Measurements from ENCODE around the gene TNFRSF21. TPM values are rescaled to one million over a fixed set of nuclear protein-coding genes. Genes with fewer than 3 reads are reported as not detected.
A peak's percentile ranks its signal among the peaks of the same experiment; 100 is the strongest.

The TNFRSF21 gene
- total RNA-seq, 2 donors from 2014 or later: 7.4 to 12.1 TPM

DNA sequence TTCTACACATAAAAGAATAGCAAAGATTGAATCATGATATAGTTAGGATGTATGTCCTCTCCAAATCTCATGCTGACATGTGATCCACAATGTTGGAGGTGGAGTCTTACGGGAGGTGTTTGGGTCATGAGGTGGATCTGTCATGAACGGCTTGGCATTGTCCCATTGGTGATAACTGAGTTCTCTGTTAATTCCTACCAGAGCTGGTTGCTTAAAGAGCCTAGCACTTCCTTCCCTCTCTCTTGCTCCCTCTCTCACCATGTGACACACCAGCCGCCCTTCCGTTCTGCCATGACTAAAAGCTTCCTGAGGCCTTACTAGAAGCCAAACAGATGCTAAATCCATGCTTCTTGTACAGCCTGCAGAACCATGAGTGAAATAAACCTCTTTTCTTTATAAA, 8.3 kb downstream of the TNFRSF21 start:
- H3K4me1 ChIP-seq: no peaks in the 10 kb centered on the region
- TF ChIP-seq, protein P1, sequence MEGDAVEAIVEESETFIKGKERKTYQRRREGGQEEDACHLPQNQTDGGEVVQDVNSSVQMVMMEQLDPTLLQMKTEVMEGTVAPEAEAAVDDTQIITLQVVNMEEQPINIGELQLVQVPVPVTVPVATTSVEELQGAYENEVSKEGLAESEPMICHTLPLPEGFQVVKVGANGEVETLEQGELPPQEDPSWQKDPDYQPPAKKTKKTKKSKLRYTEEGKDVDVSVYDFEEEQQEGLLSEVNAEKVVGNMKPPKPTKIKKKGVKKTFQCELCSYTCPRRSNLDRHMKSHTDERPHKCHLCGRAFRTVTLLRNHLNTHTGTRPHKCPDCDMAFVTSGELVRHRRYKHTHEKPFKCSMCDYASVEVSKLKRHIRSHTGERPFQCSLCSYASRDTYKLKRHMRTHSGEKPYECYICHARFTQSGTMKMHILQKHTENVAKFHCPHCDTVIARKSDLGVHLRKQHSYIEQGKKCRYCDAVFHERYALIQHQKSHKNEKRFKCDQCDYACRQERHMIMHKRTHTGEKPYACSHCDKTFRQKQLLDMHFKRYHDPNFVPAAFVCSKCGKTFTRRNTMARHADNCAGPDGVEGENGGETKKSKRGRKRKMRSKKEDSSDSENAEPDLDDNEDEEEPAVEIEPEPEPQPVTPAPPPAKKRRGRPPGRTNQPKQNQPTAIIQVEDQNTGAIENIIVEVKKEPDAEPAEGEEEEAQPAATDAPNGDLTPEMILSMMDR (IDR thresholded peaks at IDR 0.05): no peak
- no peak for DNase-seq (ENCODE audit: low spot score)
- no peaks in the 10 kb centered on the region for H3K9me3 ChIP-seq
- H3K4me3 ChIP-seq: no peak overlapping the region
- H3K27ac ChIP-seq: no peak overlapping the region
- H3K27me3 ChIP-seq: no peaks in the 10 kb centered on the region
- H3K36me3 ChIP-seq: no peaks in the 10 kb centered on the region

DNA sequence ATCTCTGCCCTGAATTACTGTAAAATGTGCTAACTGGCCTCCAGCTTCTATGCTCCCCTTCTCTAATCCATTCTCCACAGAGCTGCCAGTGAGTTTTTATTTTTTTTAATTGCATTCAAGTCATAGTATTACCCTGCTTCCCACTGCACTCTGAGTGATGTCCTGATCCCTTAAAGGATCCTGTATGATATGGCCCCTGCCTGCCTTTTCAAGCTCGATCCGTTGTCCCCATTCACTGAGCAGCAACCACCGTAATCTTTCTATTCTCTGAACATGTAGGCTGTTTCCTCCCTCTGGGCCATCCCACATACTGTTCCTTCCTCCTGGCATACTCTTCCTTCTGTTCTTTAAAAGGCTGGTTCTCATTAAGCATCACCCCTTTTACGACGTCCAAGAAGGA, 9.3 kb downstream of the TNFRSF21 start:
- Histone ChIP-seq H3K27me3 (no peaks in the 10 kb centered on the region), H3K27ac (no peak overlapping the region), H3K4me1 (no peaks in the 10 kb centered on the region), H3K36me3 (no peaks in the 10 kb centered on the region), H3K4me3 (no peak overlapping the region), H3K9me3 (no peaks in the 10 kb centered on the region)
- TF ChIP-seq, protein P1 (IDR thresholded peaks at IDR 0.05): no peak
- no peak for DNase-seq (ENCODE audit: low spot score)

DNA sequence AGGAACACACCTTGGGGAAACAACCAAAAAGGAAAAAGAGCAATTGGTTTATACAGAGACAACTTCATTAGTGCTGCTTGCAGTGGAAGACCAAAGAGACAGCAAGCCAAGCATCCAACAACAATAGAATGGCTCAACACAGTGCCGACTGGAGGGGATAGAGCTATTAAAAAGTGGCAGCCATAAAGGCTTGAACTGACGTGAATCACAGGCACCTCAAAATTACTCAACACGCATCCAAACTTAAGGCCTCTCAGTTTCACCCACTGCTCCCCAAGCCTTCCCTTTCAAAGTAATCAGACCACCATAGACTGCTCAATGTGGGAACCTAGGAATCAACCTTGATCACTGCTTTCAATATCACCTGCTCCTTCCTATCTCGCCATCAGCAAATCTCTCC, 9.7 kb downstream of the TNFRSF21 start:
- Histone ChIP-seq H3K36me3 (no peaks in the 10 kb centered on the region), H3K27me3 (no peaks in the 10 kb centered on the region), H3K27ac (no peak overlapping the region), H3K4me3 (no peak overlapping the region), H3K4me1 (no peaks in the 10 kb centered on the region), H3K9me3 (no peaks in the 10 kb centered on the region)
- TF ChIP-seq, protein P1 (IDR thresholded peaks at IDR 0.05): no peak
- DNase-seq (ENCODE audit: low spot score): no peak

DNA sequence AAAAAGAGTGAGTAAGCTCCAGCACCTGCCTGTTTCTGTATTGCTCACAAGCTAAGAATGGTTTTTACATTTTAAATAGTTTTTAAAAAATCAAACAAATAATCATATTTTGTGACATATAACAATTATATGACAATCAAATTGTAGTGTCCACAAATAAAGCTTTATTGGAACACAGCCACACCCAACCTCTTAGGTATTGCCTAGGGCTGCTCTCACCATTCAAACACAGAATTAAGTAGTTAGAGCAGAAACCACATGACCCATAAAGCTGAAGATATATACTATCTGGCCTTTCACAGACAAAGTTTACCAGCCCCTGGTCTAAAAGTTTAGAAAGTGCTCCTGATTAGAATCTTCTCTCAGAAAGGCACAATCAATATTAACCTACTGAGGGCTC, 11.2 kb downstream of the TNFRSF21 start:
- H3K36me3 ChIP-seq: no peaks in the 10 kb centered on the region
- DNase-seq (ENCODE audit: low spot score): no peak
- no peaks in the 10 kb centered on the region for H3K9me3 ChIP-seq
- H3K27me3 ChIP-seq: no peaks in the 10 kb centered on the region
- peaks cover 0 to 4% of the 10 kb centered on the region in 2 donors for H3K4me1 ChIP-seq
- no peak overlapping the region for H3K27ac ChIP-seq
- TF ChIP-seq, protein P1 (IDR thresholded peaks at IDR 0.05): no peak
- H3K4me3 ChIP-seq: no peak overlapping the region

DNA sequence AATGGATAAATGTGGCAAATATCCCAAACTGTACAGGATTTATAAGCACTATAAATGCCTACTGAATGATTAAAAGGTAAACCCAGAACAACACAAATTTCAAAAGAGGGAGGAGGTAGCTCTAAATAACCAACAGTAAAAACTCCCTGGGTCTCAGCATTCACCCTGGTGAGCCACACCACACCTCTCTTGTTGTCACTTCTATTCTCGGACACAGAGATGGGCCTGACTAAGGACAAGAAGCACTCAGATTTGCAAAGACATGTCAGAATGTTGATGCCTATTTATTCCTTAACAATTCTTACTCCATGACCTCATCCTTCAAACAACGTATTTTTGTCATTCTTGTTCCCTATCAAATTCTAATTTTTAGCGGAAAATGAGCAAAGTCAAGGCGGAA, 14.7 kb downstream of the TNFRSF21 start:
- DNase-seq (ENCODE audit: low spot score): no peak
- Histone ChIP-seq H3K4me3 (no peak overlapping the region), H3K4me1 (peaks cover 0 to 4% of the 10 kb centered on the region in 2 donors), H3K36me3 (no peaks in the 10 kb centered on the region), H3K27me3 (no peaks in the 10 kb centered on the region), H3K9me3 (no peaks in the 10 kb centered on the region), H3K27ac (peak overlapping the region in 1 of 2 donors; percentile 41)
- TF ChIP-seq, protein P1 (IDR thresholded peaks at IDR 0.05): no peak

DNA sequence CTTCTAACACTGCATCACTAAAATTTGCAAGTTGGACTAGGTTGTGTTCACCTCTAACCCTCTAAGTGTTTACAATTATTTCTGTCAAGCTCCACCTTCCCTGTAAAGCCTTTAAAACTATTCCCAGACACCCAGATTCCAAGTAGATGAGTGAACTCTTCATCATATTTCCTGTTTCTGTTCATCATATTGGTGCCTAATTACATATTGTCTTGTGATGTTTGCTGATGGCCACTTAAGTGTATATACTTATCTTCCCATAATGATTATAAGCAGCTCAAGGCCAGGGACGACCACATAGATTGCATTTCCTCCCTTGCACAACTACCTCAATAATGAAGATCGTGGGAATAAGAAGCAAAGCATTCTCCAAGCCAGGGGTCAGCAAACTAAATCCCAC, 16.8 kb downstream of the TNFRSF21 start:
- H3K9me3 ChIP-seq: no peaks in the 10 kb centered on the region
- no peaks in the 10 kb centered on the region for H3K27me3 ChIP-seq
- TF ChIP-seq, protein P1 (IDR thresholded peaks at IDR 0.05): no peak
- peaks cover 0 to 4% of the 10 kb centered on the region in 2 donors for H3K4me1 ChIP-seq
- DNase-seq (ENCODE audit: low spot score): no peak
- H3K36me3 ChIP-seq: no peaks in the 10 kb centered on the region
- H3K4me3 ChIP-seq: no peak overlapping the region
- no peak overlapping the region for H3K27ac ChIP-seq

All from right atrium auricular region (tissue), 2 donors.